Stimulated activated CD4-positive, alpha-beta T cell treated with anti-CD3 and anti-CD28 coated beads, Interleukin-4, amount 100 ng/mL, for 1 hour (primary cell): ENCODE data around the gene ZNF644.
"Not testable (repeated sequence)": the region's sequence is repeated elsewhere in the genome, so short reads cannot be mapped to it uniquely, and the experiment has no call there.

Source experiments
- DNase-seq: peaks from one replicate; pipeline ENCODE4 v3.0.0-alpha.2; 2020

ZNF644 gene

DNA sequence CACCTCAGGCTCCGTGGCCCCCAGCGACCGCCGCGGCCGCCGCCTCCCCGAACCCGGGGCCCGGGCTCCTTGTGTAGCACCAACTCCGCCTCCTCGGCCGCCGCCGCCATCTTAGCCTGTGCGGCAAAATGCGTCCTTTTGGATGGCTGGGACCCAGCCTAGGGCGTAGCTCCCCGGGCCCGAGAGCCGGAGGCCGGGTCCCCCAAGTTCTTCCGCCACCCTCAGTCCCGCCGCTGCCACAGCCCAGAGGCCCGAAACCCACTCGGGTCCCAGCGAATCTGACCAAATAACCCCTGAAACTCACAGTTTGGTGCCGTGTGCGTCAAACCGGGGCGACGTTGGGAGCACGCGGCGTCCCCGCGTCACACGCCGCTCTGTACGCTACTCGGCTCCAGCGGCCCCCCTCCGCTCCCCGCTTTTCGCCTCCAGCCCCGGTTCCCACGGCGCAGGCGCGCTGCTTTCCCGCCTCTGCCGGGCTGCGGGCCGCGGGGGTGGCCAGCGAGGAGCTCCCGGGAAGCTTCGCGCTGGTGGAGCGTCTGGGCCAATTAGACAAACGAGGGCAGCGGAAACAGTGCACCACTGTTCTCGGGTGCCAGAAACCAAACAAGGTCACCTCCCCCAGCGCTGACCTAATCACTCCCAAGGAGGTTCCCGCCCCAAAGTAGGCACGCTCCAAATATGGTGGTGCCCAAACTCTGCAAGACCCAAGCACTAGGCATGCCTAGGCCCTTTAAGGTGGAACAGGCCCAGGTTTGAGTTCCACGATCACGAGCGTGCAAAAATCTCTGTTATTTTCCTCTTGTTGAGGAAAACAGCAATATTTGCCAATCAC is at the start of gene ZNF644:
TSS of gene ZNF644 (minus strand) at position 350 of the 832 bp plus-strand sequence. CDS start 39,682 bp downstream, outside the sequence.
- peak; percentile 88 for DNase-seq

DNA sequence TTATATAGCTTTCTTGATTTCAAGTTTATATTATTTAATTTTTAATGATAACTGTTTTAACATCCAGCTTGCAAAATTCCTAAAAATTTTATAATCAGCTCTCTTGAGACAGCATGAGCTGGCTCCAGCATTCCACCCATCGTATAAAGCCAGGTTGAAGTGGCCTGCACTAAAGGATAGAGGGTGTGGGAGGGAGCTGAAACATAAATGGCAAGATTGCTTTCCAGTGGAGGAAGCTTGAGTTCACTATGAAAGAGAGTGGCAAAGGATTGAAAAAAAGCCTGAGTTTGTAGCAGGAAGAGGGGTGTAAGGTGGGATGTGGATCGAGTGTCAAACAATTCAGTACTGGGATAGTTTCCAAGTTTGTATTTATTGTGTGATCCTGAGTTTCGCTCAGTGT is 48.5 kb upstream of the ZNF644 start:
- no peak for DNase-seq

DNA sequence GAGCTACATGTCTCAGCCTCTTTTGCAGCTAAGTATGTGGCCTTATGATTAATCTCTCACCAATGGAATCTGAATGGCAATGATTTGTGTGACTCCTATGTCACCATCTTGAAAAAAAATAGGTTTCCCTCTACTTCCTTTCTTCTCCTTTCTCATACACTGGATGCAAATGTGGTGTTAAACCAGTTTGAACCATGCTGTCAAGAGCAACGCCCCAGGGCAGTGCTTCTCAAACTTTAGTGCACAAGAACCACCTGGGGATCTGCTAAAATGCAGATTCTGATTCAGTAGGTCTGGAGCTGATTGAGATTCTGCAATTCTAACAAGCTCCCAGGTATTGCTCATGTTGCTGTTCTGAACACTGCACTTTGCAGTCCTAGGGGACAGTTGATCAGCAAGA is 44.7 kb upstream of the ZNF644 start:
- DNase-seq: no peak

DNA sequence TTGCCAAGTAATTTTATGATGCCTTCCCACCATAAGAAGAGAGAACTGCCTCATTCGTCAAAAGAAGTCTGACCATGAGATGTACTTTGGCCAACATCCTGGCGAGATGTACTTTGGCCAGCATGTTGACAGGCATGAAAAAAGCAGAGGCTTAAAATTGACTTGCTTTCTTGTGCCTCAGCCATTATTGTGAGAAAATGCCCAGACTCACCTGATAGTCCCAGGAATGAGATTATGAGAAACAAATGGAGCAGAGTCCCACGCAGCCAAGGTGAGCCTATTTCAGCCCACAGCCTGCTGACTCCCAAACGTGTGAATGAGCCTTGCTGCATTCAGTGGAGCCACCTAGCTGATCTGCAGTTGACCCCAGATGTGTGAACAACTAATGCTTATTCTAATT is 43.5 kb upstream of the ZNF644 start:
- no peak for DNase-seq

DNA sequence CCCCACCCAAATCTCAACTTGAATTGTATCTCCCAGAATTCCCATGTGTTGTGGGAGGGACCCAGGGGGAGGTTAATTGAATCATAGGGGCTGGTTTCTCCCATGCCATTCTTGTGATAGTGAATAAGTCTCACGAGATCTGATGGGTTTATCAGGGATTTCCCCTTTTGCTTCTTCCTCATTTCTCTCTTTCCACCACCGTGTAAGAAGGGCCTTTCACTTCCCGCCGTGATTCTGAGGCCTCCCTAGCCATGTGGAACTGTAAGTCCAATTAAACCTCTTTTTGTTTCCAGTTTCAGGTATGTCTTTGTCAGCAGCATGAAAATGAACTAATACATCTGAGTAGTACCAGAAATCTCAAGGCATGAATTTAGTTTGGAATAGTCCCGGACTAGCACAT is 41.6 kb upstream of the ZNF644 start:
- DNase-seq: not testable (repeated sequence)

- DNase-seq: no peak
Observed at GRCh38 chr1:91059157-91059556, 37.3 kb upstream of the ZNF644 start.

GRCh38 chr1:91057784-91058183 is 35.9 kb upstream of the ZNF644 start:
- DNase-seq: no peak

- no peak for DNase-seq
Observed at GRCh38 chr1:91054780-91055481, 33.1 kb upstream of the ZNF644 start.

DNA sequence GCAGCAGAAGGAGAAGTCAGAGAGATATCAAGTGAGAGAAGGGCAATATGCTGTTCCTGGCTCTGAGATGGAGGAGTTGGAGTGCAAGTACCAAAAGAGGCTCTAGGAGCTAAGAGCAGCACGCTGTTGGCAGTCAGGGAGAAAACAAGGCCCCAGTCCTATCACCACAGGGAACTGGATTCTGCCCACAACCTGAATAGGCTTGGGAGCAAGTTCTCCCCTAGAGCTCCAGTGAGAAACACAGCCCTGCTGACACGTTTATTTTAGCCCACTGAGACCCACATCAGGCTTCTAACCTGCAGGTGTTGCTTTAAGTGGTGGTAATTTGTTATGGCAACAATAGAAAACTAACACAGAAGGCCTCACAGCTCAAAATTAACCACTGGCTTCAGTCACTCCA is 31.8 kb upstream of the ZNF644 start:
- no peak for DNase-seq

DNA sequence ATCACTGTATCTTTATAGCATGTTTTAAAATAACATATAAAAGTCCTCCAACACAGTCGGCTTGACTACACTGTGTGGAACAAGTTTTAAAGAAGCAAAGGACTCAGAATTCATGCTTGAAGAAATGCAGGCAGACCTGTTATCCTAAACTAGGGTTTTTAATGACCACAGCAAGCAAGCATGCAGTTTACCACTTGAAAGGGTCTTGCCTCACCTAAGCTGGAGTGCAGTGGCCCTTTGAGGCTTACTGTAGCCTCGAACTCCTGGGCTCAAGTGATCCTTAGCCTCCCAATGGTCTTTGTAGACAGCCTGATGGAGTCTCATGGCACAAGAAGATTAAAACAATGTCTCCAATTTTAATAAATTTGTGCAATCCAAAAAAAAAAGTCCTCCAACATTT is 27.7 kb upstream of the ZNF644 start:
- not testable (repeated sequence) for DNase-seq

- no peak for DNase-seq
Observed at GRCh38 chr1:91046766-91047165, 24.9 kb upstream of the ZNF644 start.

DNA sequence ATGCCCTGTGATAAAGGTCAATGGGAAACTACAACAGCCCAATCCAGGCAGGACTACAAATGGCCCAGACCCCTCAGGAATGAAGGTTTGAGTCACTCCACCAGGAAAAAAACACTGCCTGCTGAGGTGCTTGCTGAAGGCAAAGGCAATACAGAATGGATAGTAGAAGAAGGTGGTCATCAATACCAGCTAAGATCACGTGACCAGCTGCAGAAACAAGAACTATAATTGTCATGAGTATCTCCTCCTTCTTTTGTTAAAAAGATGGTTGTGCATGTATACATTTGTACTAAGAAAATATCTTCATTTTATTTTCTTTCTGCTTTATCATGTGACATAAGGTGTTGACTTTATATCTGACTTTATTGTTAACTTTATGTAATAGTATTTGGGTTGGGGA is 23.4 kb upstream of the ZNF644 start:
- no peak for DNase-seq

DNA sequence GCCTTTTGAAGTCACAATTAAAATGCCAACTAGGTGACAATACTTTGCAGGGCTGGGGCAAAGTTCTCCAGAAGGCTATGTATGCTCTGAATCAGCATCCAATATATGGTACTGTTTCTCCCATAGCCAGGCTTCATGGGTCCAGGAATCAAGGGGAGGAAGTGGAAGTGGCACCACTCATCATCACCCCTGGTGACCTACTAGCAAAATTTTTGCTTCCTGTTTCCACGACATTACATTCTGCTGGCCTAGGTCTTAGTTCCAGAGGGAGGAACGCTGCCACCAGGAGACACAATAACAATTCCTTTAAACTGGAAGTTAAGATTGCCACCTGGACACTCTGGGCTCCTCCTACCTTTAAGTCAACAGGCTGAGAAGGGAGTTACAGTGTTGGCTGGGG is 22.9 kb upstream of the ZNF644 start:
- not testable (repeated sequence) for DNase-seq

- not testable (repeated sequence) for DNase-seq
Observed at GRCh38 chr1:91042372-91042771, 20.5 kb upstream of the ZNF644 start.

GRCh38 chr1:91038582-91038981 is 16.7 kb upstream of the ZNF644 start:
- DNase-seq: no peak

GRCh38 chr1:91036894-91037829 is 15.3 kb upstream of the ZNF644 start:
- no peak for DNase-seq

DNA sequence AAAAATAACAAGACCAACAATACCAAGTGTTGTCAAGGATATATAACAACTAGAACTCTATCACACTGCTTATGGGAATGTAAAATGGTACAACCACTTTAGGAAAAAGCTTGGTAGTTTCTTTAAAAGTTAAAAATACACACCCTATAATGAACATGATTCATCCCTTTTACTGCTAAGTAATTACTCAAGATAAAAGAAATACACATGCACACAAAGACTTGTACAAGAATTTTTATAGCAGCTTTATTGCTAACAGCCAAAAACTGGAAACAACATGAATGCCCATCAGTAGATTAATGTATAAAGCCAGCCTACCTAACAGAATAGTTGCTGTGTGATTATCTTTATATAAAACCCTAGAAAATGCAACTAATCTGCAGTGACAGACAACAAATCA is 10.5 kb upstream of the ZNF644 start:
- DNase-seq: no peak

DNA sequence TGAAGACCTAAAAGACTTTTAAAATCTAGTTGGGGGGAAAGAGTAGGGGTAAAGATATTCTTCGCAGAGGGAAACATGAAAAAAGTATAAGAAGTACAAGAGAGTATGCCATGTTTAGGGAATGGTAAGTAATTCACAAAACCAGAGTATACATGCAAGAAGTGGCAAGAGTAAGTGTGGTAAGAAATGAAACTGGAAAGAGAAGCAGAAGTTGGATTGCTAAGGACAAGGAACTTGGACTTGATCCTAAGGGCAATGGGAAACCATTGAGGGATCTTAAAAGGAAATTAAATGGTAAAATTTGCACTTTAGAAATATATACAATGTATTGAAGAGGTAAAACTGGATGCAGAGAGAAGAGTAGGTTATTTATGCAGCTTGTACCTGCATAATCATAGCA is 9.2 kb upstream of the ZNF644 start:
- DNase-seq: no peak

- no peak for DNase-seq
Observed at GRCh38 chr1:91026777-91027176, 4.9 kb upstream of the ZNF644 start.

- no peak for DNase-seq
Observed at GRCh38 chr1:91026320-91026719, 4.5 kb upstream of the ZNF644 start.

DNA sequence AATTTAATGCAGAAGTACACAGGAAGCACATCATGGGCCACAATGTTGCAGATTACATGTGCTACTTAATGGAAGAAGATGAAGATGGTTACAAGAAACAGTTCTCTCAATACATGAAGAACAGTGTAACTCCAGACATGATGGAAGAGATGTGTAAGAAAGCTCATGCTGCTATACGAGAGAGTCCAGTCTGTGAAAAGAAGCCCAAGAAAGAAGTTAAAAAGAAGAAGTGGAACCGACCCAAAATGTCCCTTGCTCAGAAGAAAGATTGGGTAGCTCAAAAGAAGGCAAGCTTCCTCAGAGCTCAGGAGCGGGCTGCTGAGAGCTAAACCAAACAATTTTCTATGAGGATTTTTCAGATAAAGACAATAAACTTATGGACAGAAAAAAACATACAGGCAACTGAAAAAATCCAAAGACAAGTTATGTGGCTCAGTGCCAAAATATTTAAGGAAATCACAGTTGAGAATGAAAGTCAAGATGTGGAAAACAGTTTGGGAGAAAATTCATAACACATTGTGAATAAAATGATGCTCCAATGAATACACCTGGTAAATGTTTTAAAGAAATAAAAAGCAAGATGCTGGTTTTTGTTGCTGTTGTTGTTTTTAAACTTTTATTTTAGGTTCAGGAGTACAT is 2.8 kb upstream of the ZNF644 start:
- DNase-seq: no peak

DNA sequence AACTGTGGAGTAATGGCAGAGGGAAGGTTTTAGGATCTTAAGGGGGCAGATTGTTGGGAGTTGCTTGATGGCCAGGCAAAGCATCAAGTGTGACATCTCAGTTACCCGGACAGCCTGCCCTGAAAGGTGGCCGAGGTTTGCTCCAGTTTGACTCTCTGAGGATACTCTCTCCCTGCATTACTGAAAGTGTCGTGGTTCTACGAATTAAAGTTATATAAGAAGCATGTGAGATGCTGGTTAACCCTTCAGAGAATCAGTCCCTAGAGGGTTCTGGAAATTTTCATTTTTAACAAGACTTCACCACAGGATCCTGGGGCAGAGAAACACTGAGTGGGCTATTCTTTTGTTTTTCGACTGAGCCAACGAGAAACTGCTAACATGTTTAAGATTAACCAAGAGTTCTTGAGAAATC is 689 bp upstream of the ZNF644 start:
- DNase-seq: no peak
